GM06990 (cell line): Measurements from ENCODE around the gene EIF5.

ENCODE experiments used
- DNase-seq: peaks from one replicate; pipeline ENCODE4 v3.0.0-alpha.2; 2011; ENCODE audit not compliant: insufficient read length; ENCODE audit errors: extremely low read depth
- H3K27me3 ChIP-seq: replicated peaks from 2 replicates; pipeline ENCODE4 v1.6.0; 2011; ENCODE audit warnings: low read length; ENCODE audit not compliant: control insufficient read depth, insufficient read depth
- H3K36me3 ChIP-seq: 2 replicates; pipeline ENCODE4 v1.5.1; 2011; ENCODE audit warnings: low read length; ENCODE audit not compliant: control insufficient read depth, insufficient read depth
- H3K4me3 ChIP-seq: replicated peaks from 2 replicates; pipeline ENCODE4 v1.5.1; 2011; ENCODE audit warnings: low read depth, mild to moderate bottlenecking, control low read depth, low read length
- TF ChIP-seq, protein P1 (sequence below): IDR thresholded peaks from 2 replicates; pipeline ENCODE4 v1.5.1; 2011; ENCODE audit warnings: low read length, control low read depth, mild to moderate bottlenecking, inconsistent platforms; ENCODE audit not compliant: insufficient read depth, poor library complexity, severe bottlenecking

EIF5 gene

DNA sequence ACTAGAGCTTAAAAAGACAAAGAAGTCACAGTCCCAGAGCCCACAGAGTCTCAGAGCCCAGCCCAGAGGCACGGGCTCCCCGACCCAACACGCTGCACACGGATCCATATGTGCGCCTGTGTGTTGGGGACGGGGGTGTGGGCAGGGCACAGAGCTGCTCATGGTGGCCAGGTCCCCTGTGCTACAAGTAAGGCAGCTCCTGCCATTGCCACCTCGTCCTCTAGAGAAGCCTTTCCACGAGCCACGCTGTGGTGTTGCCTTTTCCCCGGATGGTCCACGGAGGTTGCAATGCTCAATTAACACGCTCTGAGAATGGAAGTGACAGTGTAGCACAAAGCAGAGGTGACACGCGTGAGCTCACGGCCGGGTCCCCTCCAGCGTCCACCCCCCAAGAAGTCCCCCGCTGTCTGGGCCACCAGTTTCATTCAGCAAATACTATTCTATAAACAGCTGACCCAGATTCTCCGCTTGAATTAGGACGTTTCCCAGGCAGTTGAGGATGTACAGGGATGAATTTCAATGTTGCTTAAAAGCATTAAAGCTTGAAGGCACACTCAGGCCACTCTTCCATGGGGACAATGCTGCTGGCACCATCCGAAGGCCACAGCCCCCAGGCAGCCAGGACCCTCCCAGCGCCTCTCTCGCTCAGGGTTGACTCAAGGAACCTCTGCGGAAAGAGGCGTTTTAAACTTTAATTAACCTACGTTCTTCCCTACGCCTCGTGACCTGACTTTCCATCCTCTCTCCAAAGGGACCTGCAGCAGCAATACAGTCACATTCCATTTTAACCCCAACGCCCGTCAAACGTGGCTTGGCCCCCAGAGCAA lies 22.7 kb upstream of the EIF5 start:
- TF ChIP-seq, protein P1, sequence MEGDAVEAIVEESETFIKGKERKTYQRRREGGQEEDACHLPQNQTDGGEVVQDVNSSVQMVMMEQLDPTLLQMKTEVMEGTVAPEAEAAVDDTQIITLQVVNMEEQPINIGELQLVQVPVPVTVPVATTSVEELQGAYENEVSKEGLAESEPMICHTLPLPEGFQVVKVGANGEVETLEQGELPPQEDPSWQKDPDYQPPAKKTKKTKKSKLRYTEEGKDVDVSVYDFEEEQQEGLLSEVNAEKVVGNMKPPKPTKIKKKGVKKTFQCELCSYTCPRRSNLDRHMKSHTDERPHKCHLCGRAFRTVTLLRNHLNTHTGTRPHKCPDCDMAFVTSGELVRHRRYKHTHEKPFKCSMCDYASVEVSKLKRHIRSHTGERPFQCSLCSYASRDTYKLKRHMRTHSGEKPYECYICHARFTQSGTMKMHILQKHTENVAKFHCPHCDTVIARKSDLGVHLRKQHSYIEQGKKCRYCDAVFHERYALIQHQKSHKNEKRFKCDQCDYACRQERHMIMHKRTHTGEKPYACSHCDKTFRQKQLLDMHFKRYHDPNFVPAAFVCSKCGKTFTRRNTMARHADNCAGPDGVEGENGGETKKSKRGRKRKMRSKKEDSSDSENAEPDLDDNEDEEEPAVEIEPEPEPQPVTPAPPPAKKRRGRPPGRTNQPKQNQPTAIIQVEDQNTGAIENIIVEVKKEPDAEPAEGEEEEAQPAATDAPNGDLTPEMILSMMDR = no peak
- Histone ChIP-seq H3K4me3 (no peak overlapping the region), H3K27me3 (no peaks in the 10 kb centered on the region), H3K36me3 (no peaks in the 10 kb centered on the region)
- DNase-seq = no peak

DNA sequence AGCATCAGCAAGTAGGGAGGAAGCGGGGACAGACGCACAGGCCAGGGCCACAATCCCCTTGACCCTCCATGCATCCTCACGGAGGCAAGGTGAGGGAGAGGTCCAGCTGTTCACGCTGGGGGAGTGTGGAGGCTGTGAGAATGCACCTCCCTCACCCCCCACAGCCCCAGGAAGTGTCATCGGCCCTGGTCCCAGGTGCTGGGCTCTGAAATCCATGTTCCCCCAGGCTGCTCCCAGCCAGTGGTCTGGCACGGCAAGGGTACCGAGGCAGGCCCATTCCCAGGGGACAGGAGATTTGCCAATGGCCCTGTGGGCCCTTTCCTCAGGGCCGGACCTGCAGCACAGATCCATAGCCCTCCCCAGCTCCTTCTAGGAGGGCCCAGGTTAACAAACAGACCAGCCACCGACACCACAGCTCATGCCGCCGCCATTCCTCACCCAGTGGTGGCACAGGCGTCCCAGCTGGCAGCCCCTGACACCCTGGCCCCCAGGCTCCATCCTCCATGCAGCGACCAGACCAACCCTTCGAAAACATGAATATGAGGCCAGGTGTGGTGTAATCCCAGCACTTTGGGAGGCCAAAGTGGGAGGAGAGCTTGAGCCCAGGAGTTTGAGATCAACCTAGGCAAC lies 21.9 kb upstream of the EIF5 start:
- TF ChIP-seq, protein P1 = no peak
- DNase-seq = no peak
- H3K4me3 ChIP-seq = no peak overlapping the region
- no peaks in the 10 kb centered on the region for H3K27me3 ChIP-seq
- no peaks in the 10 kb centered on the region for H3K36me3 ChIP-seq

DNA sequence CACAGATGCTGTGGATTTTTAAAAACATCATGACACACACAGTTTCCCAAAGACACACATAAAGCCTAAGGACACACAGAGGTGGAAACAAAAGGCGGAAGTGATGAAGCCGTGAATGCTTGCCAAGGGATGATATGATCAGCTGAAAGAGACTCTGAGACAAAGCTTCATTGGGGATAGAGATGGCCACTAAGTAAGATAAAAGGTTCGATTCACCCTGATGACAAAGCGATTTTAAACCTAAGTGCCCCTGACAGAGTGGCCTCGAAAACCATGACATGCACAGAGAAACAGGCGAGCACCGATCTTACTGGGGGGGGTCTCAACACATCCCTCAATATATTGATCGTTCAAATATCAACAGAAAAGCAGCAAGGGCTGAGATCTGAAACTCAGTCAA lies 20.3 kb upstream of the EIF5 start:
- Histone ChIP-seq H3K4me3 (no peak overlapping the region), H3K36me3 (no peaks in the 10 kb centered on the region), H3K27me3 (no peaks in the 10 kb centered on the region)
- TF ChIP-seq, protein P1 = no peak
- no peak for DNase-seq

DNA sequence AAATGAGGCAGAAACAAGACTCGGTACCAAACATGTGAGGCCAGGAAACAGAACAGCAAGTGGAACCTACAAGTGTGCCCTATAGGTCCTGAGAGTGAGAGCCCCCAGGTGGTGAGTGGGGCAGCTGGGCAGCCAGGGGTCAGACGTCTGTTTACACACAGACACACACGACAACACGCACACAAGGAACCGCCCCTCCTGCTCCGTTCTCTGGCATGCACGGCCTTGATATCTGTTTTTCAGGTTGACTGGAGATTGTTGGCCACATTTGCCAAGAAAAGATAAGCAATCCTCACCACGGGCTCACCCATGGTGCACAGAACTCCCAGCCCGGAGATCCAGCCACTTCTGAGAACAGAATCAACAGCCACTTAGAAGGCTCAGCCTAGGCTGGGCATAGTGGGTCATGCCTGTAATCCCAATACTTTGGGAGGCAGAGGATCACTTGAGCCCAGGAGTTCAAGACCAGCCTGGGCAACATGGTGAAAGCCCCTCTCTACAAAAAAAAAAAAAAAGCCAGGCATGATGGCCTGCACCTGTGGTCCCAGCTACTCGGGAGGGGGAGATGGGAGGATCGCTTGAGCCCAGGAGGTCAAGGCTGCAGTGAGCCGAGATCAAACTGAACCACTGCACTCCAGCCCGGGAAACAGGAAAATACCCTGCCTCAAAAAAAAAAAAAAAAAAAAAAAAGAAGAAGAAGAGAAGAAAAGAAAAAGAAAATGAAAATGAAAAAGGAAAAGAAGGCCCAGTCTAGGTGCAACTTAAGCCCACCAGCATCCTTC lies 19.4 kb upstream of the EIF5 start:
- H3K27me3 ChIP-seq = no peaks in the 10 kb centered on the region
- TF ChIP-seq, protein P1 = no peak
- no peak overlapping the region for H3K4me3 ChIP-seq
- H3K36me3 ChIP-seq = no peaks in the 10 kb centered on the region
- DNase-seq = no peak

DNA sequence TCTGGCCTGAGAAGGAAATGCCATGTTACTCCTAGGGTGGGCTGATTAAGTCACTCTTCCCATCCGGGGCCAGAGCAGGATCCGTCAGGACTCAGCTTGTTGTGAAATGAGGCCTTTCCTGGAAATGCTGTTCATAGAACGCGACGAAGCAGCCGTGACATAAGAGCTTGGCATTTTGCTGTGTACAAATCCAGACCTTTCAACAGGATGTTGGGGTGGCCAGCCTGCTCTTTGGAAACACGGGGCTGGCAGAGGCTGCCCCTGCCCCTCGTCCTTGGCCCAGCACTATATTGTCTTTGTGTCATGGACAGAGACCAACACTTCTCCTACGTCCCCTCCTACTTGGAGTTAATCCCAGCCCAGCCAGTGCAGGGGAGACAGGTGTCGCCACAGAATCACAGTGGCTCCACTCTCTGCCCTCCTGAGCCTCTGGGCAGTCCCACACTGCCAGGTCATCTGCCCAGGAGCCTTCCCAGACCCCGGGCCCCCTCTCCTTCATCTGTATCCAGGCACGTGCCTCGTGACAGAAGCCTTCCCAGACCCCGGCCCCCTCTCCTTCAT lies 18.6 kb upstream of the EIF5 start:
- no peak overlapping the region for H3K4me3 ChIP-seq

More for the DNA sequence above, 18.6 kb upstream of the EIF5 start:
- Histone ChIP-seq H3K27me3 (no peaks in the 10 kb centered on the region), H3K36me3 (no peaks in the 10 kb centered on the region)
- no peak for DNase-seq
- TF ChIP-seq, protein P1 = no peak
